ENCODE results near the gene CENPH. TPM values are rescaled to one million over a fixed set of nuclear protein-coding genes. Genes with fewer than 3 reads are reported as not detected.
A peak's percentile ranks its signal among the peaks of the same experiment; 100 is the strongest.

Gene CENPH
- total RNA-seq, 1 donor from 2014 or later = 13.3 TPM

DNA sequence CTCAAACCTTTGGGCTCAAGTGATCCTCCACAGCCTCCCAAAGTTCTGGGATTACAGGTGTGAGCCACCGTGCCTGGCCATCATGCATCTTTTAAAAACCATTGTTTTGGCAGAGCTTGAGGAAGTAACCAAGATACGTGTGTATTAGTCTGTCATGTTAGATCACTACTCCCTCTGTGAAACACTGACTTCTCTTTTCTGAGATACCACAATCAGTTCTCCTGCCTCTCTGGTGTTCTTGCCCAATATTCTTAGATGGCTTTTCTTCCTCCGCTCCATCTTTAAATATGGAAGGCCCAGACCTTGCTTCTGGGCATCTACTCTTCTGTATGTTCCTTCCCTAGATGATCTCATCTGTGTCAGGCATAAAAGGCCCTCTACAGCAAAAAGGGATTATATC is 36.7 kb upstream of the CENPH start:
- Histone ChIP-seq H3K4me3 (ENCODE audit: low read depth, low read length) (no peak overlapping the region), H3K36me3 (ENCODE audit: control insufficient read depth, insufficient read depth, low read length) (no peaks in the 10 kb centered on the region), H3K27me3 (ENCODE audit: control insufficient read depth, insufficient read depth, low read length) (no peaks in the 10 kb centered on the region)
- no peak for DNase-seq (ENCODE audit: low read depth)
- TF ChIP-seq CTCF (IDR thresholded peaks at IDR 0.05; ENCODE audit: insufficient read depth, low read length, poor library complexity, severe bottlenecking) = no peak

DNA sequence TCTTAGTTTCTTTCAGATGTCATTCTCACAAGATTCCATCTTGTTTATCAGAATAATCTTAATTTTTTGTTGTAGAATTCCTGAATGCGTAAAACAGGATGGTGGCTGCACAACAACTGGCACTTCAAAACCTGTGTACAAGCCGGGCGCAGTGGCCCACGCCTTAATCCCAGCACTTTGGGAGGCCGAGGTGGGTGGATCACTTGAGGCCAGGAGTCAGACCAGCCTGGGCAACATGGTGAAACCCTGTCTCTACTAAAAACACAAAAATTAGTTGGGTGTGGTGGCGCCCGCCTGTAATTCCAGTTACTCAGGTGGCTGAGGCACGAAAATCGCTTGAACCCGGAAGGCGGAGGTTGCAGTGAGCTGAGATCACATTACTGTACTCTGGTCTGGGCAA is 32.9 kb upstream of the CENPH start:
- no peak for TF ChIP-seq CTCF (IDR thresholded peaks at IDR 0.05; ENCODE audit: insufficient read depth, low read length, poor library complexity, severe bottlenecking)
- no peaks in the 10 kb centered on the region for H3K27me3 ChIP-seq (ENCODE audit: control insufficient read depth, insufficient read depth, low read length)
- no peak for DNase-seq (ENCODE audit: low read depth)
- H3K36me3 ChIP-seq (ENCODE audit: control insufficient read depth, insufficient read depth, low read length) = no peaks in the 10 kb centered on the region
- H3K4me3 ChIP-seq (ENCODE audit: low read depth, low read length) = no peak overlapping the region

DNA sequence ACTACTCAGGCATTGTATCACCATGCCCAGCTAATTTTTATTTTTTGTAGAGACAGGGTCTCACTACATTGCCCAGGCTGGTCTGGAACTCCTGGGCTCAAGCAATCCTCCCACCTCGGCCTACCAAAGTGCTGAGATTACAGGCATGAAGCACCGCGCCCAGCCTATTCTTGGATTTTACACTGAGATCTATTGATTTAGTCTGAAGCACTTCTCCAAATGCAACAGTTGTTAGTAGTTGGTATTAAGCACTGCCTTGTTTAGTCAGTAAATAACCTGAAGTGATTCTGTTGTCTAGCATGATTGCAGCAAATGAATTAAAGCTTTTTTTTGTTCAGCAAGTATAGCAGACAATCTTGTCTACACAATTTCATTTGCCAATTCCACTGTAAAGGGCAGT is 31.3 kb upstream of the CENPH start:
- no peaks in the 10 kb centered on the region for H3K36me3 ChIP-seq (ENCODE audit: control insufficient read depth, insufficient read depth, low read length)
- H3K27me3 ChIP-seq (ENCODE audit: control insufficient read depth, insufficient read depth, low read length) = no peaks in the 10 kb centered on the region
- no peak for DNase-seq (ENCODE audit: low read depth)
- no peak overlapping the region for H3K4me3 ChIP-seq (ENCODE audit: low read depth, low read length)
- no peak for TF ChIP-seq CTCF (IDR thresholded peaks at IDR 0.05; ENCODE audit: insufficient read depth, low read length, poor library complexity, severe bottlenecking)

GRCh38 chr5:69160651-69161050 is 28.7 kb upstream of the CENPH start:
- DNase-seq (ENCODE audit: low read depth) = no peak
- no peaks in the 10 kb centered on the region for H3K27me3 ChIP-seq (ENCODE audit: control insufficient read depth, insufficient read depth, low read length)
- no peak overlapping the region for H3K4me3 ChIP-seq (ENCODE audit: low read depth, low read length)
- no peak for TF ChIP-seq CTCF (IDR thresholded peaks at IDR 0.05; ENCODE audit: insufficient read depth, low read length, poor library complexity, severe bottlenecking)
- H3K36me3 ChIP-seq (ENCODE audit: control insufficient read depth, insufficient read depth, low read length) = no peaks in the 10 kb centered on the region

GRCh38 chr5:69166686-69167492 is 22.5 kb upstream of the CENPH start, which contains the start of gene CCNB1:
Gene CCNB1 (plus strand): TSS chr5:69167150. CDS start chr5:69167263, 113 bp downstream.
- H3K4me3 ChIP-seq (ENCODE audit: low read depth, low read length) = peak within 1 kb of the TSS; percentile 88
- H3K27me3 ChIP-seq (ENCODE audit: control insufficient read depth, insufficient read depth, low read length) = no peaks in the 10 kb centered on the region
- TF ChIP-seq CTCF (IDR thresholded peaks at IDR 0.05; ENCODE audit: insufficient read depth, low read length, poor library complexity, severe bottlenecking) = no peak
- peaks cover 1% of the 10 kb centered on the region for H3K36me3 ChIP-seq (ENCODE audit: control insufficient read depth, insufficient read depth, low read length)
- peak; percentile 93 for DNase-seq (ENCODE audit: low read depth)

GRCh38 chr5:69167493-69167855 is 21.9 kb upstream of the CENPH start:
- H3K27me3 ChIP-seq (ENCODE audit: control insufficient read depth, insufficient read depth, low read length) = no peaks in the 10 kb centered on the region
- TF ChIP-seq CTCF (IDR thresholded peaks at IDR 0.05; ENCODE audit: insufficient read depth, low read length, poor library complexity, severe bottlenecking) = no peak
- peaks cover 1% of the 10 kb centered on the region for H3K36me3 ChIP-seq (ENCODE audit: control insufficient read depth, insufficient read depth, low read length)
- peak overlapping the region; percentile 88 for H3K4me3 ChIP-seq (ENCODE audit: low read depth, low read length)
- DNase-seq (ENCODE audit: low read depth) = no peak

All from kidney epithelial cell (primary cell).